Panc1 (cell line): Measurements from ENCODE around the gene RUNX1. TPM values are rescaled to one million over a fixed set of nuclear protein-coding genes. Genes with fewer than 3 reads are reported as not detected.
A peak's percentile ranks its signal among the peaks of the same experiment; 100 is the strongest.

Experiments
- ATAC-seq: fragments of 200-7000 bp; cut with Tn5 transposase; 2 replicates; pipeline ENCODE4 v1.9.1; 2020; ENCODE audit warnings: mild to moderate bottlenecking, moderate library complexity
- BruUV-seq: library from RNA; stranded (reverse); fragments of 400-500 nt; replicated peaks from 2 replicates; lab custom pipeline; 2021; lab: Mats Ljungman, UMichigan
- CTCF ChIA-PET: fragments of 300-600 bp; sonication (Branson Sonifier 250); formaldehyde crosslinking; loops from one replicate; lab custom pipeline; 2022; ENCODE audit warnings: antibody characterized with exemption; lab: Charles Lee
- POLR2A ChIA-PET: fragments of 300-600 bp; sonication (Branson Sonifier 250); formaldehyde crosslinking; loops from one replicate; lab custom pipeline; 2022; ENCODE audit warnings: antibody characterized with exemption; lab: Charles Lee
- DNase-seq: peaks from one replicate; pipeline ENCODE4 v3.0.0-alpha.2; 2010; ENCODE audit warnings: low read depth, low spot score
- H3K27ac ChIP-seq: 2 replicates; pipeline ENCODE4 v1.5.1; 2011; ENCODE audit warnings: mild to moderate bottlenecking, low read length, inconsistent platforms
- H3K27me3 ChIP-seq: fragments of 200-500 bp; sonication (Bioruptor generic); 2 replicates; pipeline ENCODE4 v1.6.0; 2014; ENCODE audit warnings: low read length, inconsistent platforms; ENCODE audit not compliant: control insufficient read depth, insufficient read depth
- H3K36me3 ChIP-seq: fragments of 200-500 bp; sonication (Bioruptor generic); 2 replicates; pipeline ENCODE4 v1.5.1; 2014; ENCODE audit warnings: inconsistent platforms, mild to moderate bottlenecking, low read length, moderate library complexity; ENCODE audit not compliant: control insufficient read depth, insufficient read depth
- H3K4me1 ChIP-seq: 2 replicates; pipeline ENCODE4 v1.5.1; 2011; ENCODE audit warnings: inconsistent platforms, mild to moderate bottlenecking, low read length, moderate library complexity; ENCODE audit not compliant: control insufficient read depth, insufficient read depth
- H3K4me3 ChIP-seq, 2 experiments: 2 replicates each; pipeline ENCODE4 v1.5.1; 2011 to 2012; ENCODE audit warnings: low read depth in 2 of 2, low read length in 2 of 2, mild to moderate bottlenecking in 2 of 2, inconsistent platforms in 1 of 2, moderate library complexity in 1 of 2
- H3K9me3 ChIP-seq: fragments of 200-500 bp; sonication (Bioruptor generic); 2 replicates; pipeline ENCODE4 v1.5.1; 2014; ENCODE audit warnings: low read depth, mild to moderate bottlenecking, inconsistent platforms, low read length, moderate library complexity; ENCODE audit not compliant: control insufficient read depth, insufficient read depth
- CTCF ChIP-seq: fragments of 450-650 bp; IDR thresholded peaks from 2 replicates; pipeline ENCODE4 v1.5.1; 2017; ENCODE audit warnings: mild to moderate bottlenecking
- POLR2AphosphoS5 ChIP-seq: IDR thresholded peaks from 2 replicates; pipeline ENCODE4 v1.6.1; 2012; ENCODE audit warnings: mild to moderate bottlenecking, low read depth, low read length, moderate library complexity
- SIN3A ChIP-seq: IDR thresholded peaks from 2 replicates; pipeline ENCODE4 v1.6.1; 2012; ENCODE audit warnings: low read depth, mild to moderate bottlenecking, low read length, moderate library complexity, borderline replicate concordance; ENCODE audit not compliant: insufficient read depth
- TCF7L2 ChIP-seq: IDR thresholded peaks from 2 replicates; pipeline ENCODE4 v1.6.1; 2011; ENCODE audit warnings: mild to moderate bottlenecking, low read depth, low read length, inconsistent platforms
- in situ Hi-C: cut with HindIII; loops from 2 replicates; pipeline ENCODE4 v1.10.0; 2016; ENCODE audit warnings: low sequenced_read_pairs, low pct_unique_long_range_greater_than_20kb
- intact Hi-C: fragments of 100-400 bp; cut with micrococcal nuclease; formaldehyde crosslinking; loops from one replicate; pipeline ENCODE4 v1.10.0; 2022; ENCODE audit not compliant: unreplicated experiment
- total RNA-seq: library from RNA; stranded (reverse); gene quantifications from one replicate; pipeline ENCODE4 v1.2.1, GENCODE V29; 2021; ENCODE audit not compliant: unreplicated experiment
- TF ChIP-seq, protein P1 (sequence below), 2 experiments: IDR thresholded peaks; 2 replicates each; pipeline ENCODE4 v1.6.1; 2011 to 2012; ENCODE audit warnings: low read depth in 2 of 2, control low read depth in 1 of 2, low read length in 1 of 2, mild to moderate bottlenecking in 1 of 2, moderate library complexity in 1 of 2; ENCODE audit not compliant: insufficient read depth in 1 of 2

The RUNX1 gene
- total RNA-seq, 1 experiment from 2014 or later, result 22.4 TPM

DNA sequence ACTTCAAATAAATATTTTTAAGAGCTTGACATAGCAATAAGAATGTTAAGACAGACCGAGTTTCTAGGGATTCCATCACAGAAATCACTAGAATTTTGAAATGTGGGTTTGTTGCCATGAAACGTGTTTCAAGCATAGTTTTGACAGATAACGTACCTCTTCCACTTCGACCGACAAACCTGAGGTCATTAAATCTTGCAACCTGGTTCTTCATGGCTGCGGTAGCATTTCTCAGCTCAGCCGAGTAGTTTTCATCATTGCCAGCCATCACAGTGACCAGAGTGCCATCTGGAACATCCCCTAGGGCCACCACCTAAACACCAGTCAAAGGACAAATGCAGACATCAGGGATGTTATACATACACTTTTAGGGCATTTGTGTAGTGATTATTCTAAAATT lies 168.7 kb downstream of the RUNX1 start:
- peaks cover 32% of the 10 kb centered on the region for H3K4me1 ChIP-seq
- DNase-seq, result no peak
- peaks cover 6% of the 10 kb centered on the region; the same call in 1 of the 2 replicates for H3K36me3 ChIP-seq
- CTCF ChIA-PET, result no interaction called here
- in situ Hi-C loops, result no loop called here
- BruUV-seq, result no TSS peak
- intact Hi-C loops, result no loop called here
- H3K9me3 ChIP-seq, result no peaks in the 10 kb centered on the region
- H3K4me3 ChIP-seq, result no peak overlapping the region
- POLR2A ChIA-PET, result no interaction called here
- H3K27me3 ChIP-seq, result no peaks in the 10 kb centered on the region
- no peak overlapping the region for H3K27ac ChIP-seq
- ATAC-seq, result no peak
- no peak for TF ChIP-seq SIN3A
- TF ChIP-seq CTCF, result no peak
- TF ChIP-seq TCF7L2, result no peak
- TF ChIP-seq, protein P1, sequence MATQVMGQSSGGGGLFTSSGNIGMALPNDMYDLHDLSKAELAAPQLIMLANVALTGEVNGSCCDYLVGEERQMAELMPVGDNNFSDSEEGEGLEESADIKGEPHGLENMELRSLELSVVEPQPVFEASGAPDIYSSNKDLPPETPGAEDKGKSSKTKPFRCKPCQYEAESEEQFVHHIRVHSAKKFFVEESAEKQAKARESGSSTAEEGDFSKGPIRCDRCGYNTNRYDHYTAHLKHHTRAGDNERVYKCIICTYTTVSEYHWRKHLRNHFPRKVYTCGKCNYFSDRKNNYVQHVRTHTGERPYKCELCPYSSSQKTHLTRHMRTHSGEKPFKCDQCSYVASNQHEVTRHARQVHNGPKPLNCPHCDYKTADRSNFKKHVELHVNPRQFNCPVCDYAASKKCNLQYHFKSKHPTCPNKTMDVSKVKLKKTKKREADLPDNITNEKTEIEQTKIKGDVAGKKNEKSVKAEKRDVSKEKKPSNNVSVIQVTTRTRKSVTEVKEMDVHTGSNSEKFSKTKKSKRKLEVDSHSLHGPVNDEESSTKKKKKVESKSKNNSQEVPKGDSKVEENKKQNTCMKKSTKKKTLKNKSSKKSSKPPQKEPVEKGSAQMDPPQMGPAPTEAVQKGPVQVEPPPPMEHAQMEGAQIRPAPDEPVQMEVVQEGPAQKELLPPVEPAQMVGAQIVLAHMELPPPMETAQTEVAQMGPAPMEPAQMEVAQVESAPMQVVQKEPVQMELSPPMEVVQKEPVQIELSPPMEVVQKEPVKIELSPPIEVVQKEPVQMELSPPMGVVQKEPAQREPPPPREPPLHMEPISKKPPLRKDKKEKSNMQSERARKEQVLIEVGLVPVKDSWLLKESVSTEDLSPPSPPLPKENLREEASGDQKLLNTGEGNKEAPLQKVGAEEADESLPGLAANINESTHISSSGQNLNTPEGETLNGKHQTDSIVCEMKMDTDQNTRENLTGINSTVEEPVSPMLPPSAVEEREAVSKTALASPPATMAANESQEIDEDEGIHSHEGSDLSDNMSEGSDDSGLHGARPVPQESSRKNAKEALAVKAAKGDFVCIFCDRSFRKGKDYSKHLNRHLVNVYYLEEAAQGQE (IDR thresholded peaks at IDR 0.05; ENCODE audit: insufficient read depth in 1 of 2, low read depth in 2 of 2, low read length in 1 of 2), result no peak
- TF ChIP-seq POLR2AphosphoS5, result no peak

GRCh38 chr21:34878940-34879339 lies 170.2 kb downstream of the RUNX1 start:
- H3K36me3 ChIP-seq, result peaks cover 8% of the 10 kb centered on the region; the same call in 1 of the 2 replicates
- CTCF ChIA-PET, result no interaction called here
- in situ Hi-C loops, result no loop called here

More at GRCh38 chr21:34878940-34879339, 170.2 kb downstream of the RUNX1 start:
- TF ChIP-seq POLR2AphosphoS5 (no peak), TCF7L2 (no peak), CTCF (no peak), SIN3A (no peak)
- TF ChIP-seq, protein P1 (IDR thresholded peaks at IDR 0.05; ENCODE audit: insufficient read depth in 1 of 2, low read depth in 2 of 2, low read length in 1 of 2), result no peak
- H3K4me3 ChIP-seq, result 0 out of 4 replicates have a peak overlapping the region, but pooled peaks of 1 of the 2 experiments have one; percentile 26
- ATAC-seq (no peak; the same call in 1 of the 2 replicates), DNase-seq (no peak)
- H3K4me1 ChIP-seq, result peaks cover 31% of the 10 kb centered on the region
- intact Hi-C loops, result no loop called here
- H3K9me3 ChIP-seq, result no peaks in the 10 kb centered on the region
- POLR2A ChIA-PET, result no interaction called here
- H3K27me3 ChIP-seq, result no peaks in the 10 kb centered on the region
- BruUV-seq, result no TSS peak
- H3K27ac ChIP-seq, result peak overlapping the region; percentile 61
